H1 (cell line): ENCODE results near the gene SLC38A10.

ENCODE experiments used
- ATF2 ChIP-seq: IDR thresholded peaks from 2 replicates; pipeline ENCODE4 v1.6.1; 2012; ENCODE audit warnings: low read length, inconsistent platforms
- CHD1 ChIP-seq: IDR thresholded peaks from 2 replicates; pipeline ENCODE4 v1.6.1; 2012; ENCODE audit warnings: low read depth, low read length, improper control_type of control experiment
- FOSL1 ChIP-seq: IDR thresholded peaks from 2 replicates; pipeline ENCODE4 v1.6.1; 2011; ENCODE audit warnings: mild to moderate bottlenecking, low read depth, low read length, moderate library complexity; ENCODE audit not compliant: insufficient read depth
- GABPA ChIP-seq: IDR thresholded peaks from 2 replicates; pipeline ENCODE4 v1.6.1; 2011; ENCODE audit warnings: mild to moderate bottlenecking, low read length, moderate library complexity, borderline replicate concordance; ENCODE audit not compliant: insufficient read depth
- PHF8 ChIP-seq: fragments of 200-600 bp; sonication (generic); conservative IDR thresholded peaks from 2 replicates; pipeline ENCODE4 v1.7.1; 2012; ENCODE audit warnings: low read depth, mild to moderate bottlenecking, inconsistent platforms, low read length, moderate library complexity

GRCh38 chr17:81271226-81271625, 23.9 kb downstream of the SLC38A10 start:
- TF ChIP-seq GABPA (no peak), FOSL1 (no peak), ATF2 (no peak), PHF8 (no peak), CHD1 (no peak)
